ENCODE results near the gene SEC61B.
A peak's percentile ranks its signal among the peaks of the same experiment; 100 is the strongest.

Gene SEC61B

GRCh38 chr9:99266255-99267023 is 44.4 kb downstream of the SEC61B start:
- H3K4me3 ChIP-seq (replicated peaks; ENCODE audit: low read depth, low read length): no peak overlapping the region
- TF ChIP-seq, protein P1, sequence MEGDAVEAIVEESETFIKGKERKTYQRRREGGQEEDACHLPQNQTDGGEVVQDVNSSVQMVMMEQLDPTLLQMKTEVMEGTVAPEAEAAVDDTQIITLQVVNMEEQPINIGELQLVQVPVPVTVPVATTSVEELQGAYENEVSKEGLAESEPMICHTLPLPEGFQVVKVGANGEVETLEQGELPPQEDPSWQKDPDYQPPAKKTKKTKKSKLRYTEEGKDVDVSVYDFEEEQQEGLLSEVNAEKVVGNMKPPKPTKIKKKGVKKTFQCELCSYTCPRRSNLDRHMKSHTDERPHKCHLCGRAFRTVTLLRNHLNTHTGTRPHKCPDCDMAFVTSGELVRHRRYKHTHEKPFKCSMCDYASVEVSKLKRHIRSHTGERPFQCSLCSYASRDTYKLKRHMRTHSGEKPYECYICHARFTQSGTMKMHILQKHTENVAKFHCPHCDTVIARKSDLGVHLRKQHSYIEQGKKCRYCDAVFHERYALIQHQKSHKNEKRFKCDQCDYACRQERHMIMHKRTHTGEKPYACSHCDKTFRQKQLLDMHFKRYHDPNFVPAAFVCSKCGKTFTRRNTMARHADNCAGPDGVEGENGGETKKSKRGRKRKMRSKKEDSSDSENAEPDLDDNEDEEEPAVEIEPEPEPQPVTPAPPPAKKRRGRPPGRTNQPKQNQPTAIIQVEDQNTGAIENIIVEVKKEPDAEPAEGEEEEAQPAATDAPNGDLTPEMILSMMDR (IDR thresholded peaks at IDR 0.05; ENCODE audit: low read depth, low read length, missing control alignments): peak; percentile 92
- peak; percentile 29 for DNase-seq (ENCODE audit: extremely low read depth, low read depth)

- DNase-seq (ENCODE audit: extremely low read depth, low read depth): no peak
- TF ChIP-seq, protein P1 (IDR thresholded peaks at IDR 0.05; ENCODE audit: low read depth, low read length, missing control alignments): no peak
- H3K4me3 ChIP-seq (replicated peaks; ENCODE audit: low read depth, low read length): no peak overlapping the region
Observed at GRCh38 chr9:99269416-99269815, 47.3 kb downstream of the SEC61B start.

DNA sequence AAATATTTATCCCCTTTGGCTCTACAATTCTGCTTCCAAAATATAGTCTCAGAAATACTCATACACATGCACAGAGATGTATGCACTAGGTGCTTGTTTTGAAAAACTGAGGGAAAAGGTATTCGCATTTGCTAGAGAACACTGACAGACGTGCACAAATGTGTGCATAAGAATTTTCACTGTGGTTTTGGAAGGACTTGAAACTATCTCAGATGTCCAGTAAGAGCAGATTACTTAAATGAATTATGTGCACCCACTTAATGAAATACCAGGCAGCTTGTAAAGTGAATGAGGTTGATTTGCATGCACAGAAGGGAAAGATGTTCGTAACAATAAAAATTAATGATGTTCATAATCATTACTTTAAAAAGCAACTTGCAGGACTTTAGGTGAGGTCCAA is 48.4 kb downstream of the SEC61B start:
- DNase-seq (ENCODE audit: extremely low read depth, low read depth): no peak
- no peak overlapping the region for H3K4me3 ChIP-seq (replicated peaks; ENCODE audit: low read depth, low read length)

DNA sequence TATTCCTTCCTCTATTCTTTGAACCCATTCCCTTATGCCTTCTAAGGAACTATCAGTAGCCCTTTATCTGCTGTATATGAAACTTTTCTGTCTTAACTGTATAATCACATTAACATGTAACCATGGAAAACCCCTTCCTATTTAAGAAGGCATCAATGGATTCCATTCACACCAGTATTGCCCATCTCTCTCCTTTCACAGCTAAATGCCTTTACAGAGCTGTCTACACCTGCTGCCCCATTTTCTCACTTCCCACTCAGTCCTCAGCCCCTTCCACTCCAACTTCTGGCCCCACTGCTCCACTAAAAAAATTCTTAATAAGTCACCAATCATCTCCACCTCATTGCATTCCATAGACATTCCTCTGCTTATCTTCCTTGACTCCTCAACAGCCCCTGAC is 50.8 kb downstream of the SEC61B start:
- TF ChIP-seq, protein P1 (IDR thresholded peaks at IDR 0.05; ENCODE audit: low read depth, low read length, missing control alignments): no peak
- H3K4me3 ChIP-seq (replicated peaks; ENCODE audit: low read depth, low read length): no peak overlapping the region
- DNase-seq (ENCODE audit: extremely low read depth, low read depth): no peak

More for the DNA sequence above, 48.4 kb downstream of the SEC61B start:
- TF ChIP-seq, protein P1 (IDR thresholded peaks at IDR 0.05; ENCODE audit: low read depth, low read length, missing control alignments): no peak

- no peak overlapping the region for H3K4me3 ChIP-seq (replicated peaks; ENCODE audit: low read depth, low read length)
- TF ChIP-seq, protein P1 (IDR thresholded peaks at IDR 0.05; ENCODE audit: low read depth, low read length, missing control alignments): no peak
- no peak for DNase-seq (ENCODE audit: extremely low read depth, low read depth)
Observed at GRCh38 chr9:99274016-99274415, 51.9 kb downstream of the SEC61B start.

DNA sequence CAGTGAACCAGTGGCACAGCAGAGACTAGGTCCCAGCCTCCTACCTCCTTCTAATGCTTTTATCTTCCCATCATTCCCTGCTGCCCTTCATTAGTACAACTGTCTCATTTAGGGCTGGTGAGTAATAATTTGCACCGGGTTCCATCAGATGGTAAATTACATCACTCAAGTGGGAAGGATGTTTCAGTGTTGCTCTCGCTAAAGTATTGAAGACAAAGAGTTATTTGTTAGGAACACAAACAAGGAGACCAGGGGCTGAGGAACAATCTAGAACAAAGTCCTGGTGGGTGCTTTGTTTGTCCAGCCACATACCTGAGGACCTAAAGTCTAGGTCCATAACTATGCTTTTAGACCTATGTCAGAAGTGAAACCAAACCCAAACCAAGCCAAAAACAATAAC is 52.4 kb downstream of the SEC61B start:
- TF ChIP-seq, protein P1 (IDR thresholded peaks at IDR 0.05; ENCODE audit: low read depth, low read length, missing control alignments): no peak
- DNase-seq (ENCODE audit: extremely low read depth, low read depth): no peak
- H3K4me3 ChIP-seq (replicated peaks; ENCODE audit: low read depth, low read length): no peak overlapping the region
